GM23338 (cell line): Measurements from ENCODE around the gene FUT4. TPM values are rescaled to one million over a fixed set of nuclear protein-coding genes. Genes with fewer than 3 reads are reported as not detected.

Experiments used
- ATAC-seq: fragments of 200-7000 bp; cut with Tn5 transposase; 3 replicates; pipeline ENCODE4 v1.9.1; 2020
- DNase-seq: peaks from one replicate; pipeline ENCODE4 v3.0.0-alpha.2; 2015; ENCODE audit warnings: low spot score
- H2AFZ ChIP-seq: fragments of 200-600 bp; sonication (generic); 2 replicates; pipeline ENCODE4 v1.8.0; 2016; ENCODE audit warnings: antibody characterized with exemption, mild to moderate bottlenecking, moderate library complexity
- H3F3A ChIP-seq: fragments of 200-600 bp; sonication (generic); replicated peaks from 2 replicates; pipeline ENCODE4 v1.8.0; 2017; ENCODE audit warnings: antibody characterized with exemption, mixed run types, low read depth
- H3K27ac ChIP-seq: fragments of 200-600 bp; sonication (generic); 2 replicates; pipeline ENCODE4 v1.6.1; 2016; ENCODE audit warnings: low read depth
- H3K27me3 ChIP-seq: fragments of 200-600 bp; sonication (generic); 2 replicates; pipeline ENCODE4 v1.8.0; 2016; ENCODE audit warnings: mild to moderate bottlenecking, mixed run types, moderate library complexity; ENCODE audit not compliant: insufficient read depth
- H3K36me3 ChIP-seq: fragments of 200-600 bp; sonication (generic); 2 replicates; pipeline ENCODE4 v1.8.0; 2016; ENCODE audit warnings: mild to moderate bottlenecking; ENCODE audit not compliant: insufficient read depth
- H3K4me1 ChIP-seq: fragments of 200-600 bp; sonication (generic); 2 replicates; pipeline ENCODE4 v1.8.0; 2016; ENCODE audit warnings: mild to moderate bottlenecking, moderate library complexity; ENCODE audit not compliant: insufficient read depth
- H3K4me2 ChIP-seq: fragments of 200-600 bp; sonication (generic); 2 replicates; pipeline ENCODE4 v1.7.1; 2017; ENCODE audit warnings: mixed run types
- H3K4me3 ChIP-seq: fragments of 200-600 bp; sonication (generic); 2 replicates; pipeline ENCODE4 v1.6.1; 2016; ENCODE audit warnings: mixed run types
- H3K79me2 ChIP-seq: fragments of 200-600 bp; sonication (generic); replicated peaks from 2 replicates; pipeline ENCODE4 v1.8.0; 2017; ENCODE audit warnings: mild to moderate bottlenecking; ENCODE audit not compliant: insufficient read depth
- H3K9me2 ChIP-seq: fragments of 200-600 bp; sonication (generic); 2 replicates; pipeline ENCODE4 v1.8.0; 2017; ENCODE audit not compliant: insufficient read depth
- H4K20me1 ChIP-seq: fragments of 200-600 bp; sonication (generic); replicated peaks from 2 replicates; pipeline ENCODE4 v1.8.0; 2017; ENCODE audit warnings: mild to moderate bottlenecking; ENCODE audit not compliant: insufficient read depth
- H3K27ac Mint-ChIP-seq: 2 replicates; pipeline ENCODE4 v1.8.0; 2020; ENCODE audit warnings: inconsistent platforms, mild to moderate bottlenecking, moderate library complexity, mixed read lengths
- H3K27me3 Mint-ChIP-seq: 3 replicates; pipeline ENCODE4 v1.8.0; 2022; ENCODE audit warnings: low read depth, mild to moderate bottlenecking, moderate library complexity, mixed read lengths, inconsistent platforms; ENCODE audit not compliant: insufficient read depth, poor library complexity
- H3K36me3 Mint-ChIP-seq: 3 replicates; pipeline ENCODE4 v1.8.0; 2021; ENCODE audit warnings: low read depth, mild to moderate bottlenecking, inconsistent platforms, moderate library complexity, mixed read lengths
- H3K4me1 Mint-ChIP-seq: 3 replicates; pipeline ENCODE4 v1.8.0; 2020; ENCODE audit warnings: mild to moderate bottlenecking, inconsistent platforms, mixed read lengths
- H3K4me3 Mint-ChIP-seq: 3 replicates; pipeline ENCODE4 v1.8.0; 2021; ENCODE audit warnings: moderate library complexity, mild to moderate bottlenecking, inconsistent platforms, mixed read lengths
- H3K9me3 Mint-ChIP-seq: 3 replicates; pipeline ENCODE4 v1.8.0; 2020; ENCODE audit warnings: moderate library complexity, mild to moderate bottlenecking, inconsistent platforms, mixed read lengths
- CREB1 ChIP-seq: fragments of 250-450 bp; sonication (Bioruptor Pico); IDR thresholded peaks from 2 replicates; pipeline ENCODE4 v1.5.0; 2020; ENCODE audit warnings: low read depth, mild to moderate bottlenecking, moderate library complexity
- CTCF ChIP-seq, 2 experiments: fragments of 200-600 bp in 1 of 2; sonication (generic) in 1 of 2; conservative IDR thresholded peaks; 2 replicates each; pipeline versions ENCODE4 v1.5.1 to v1.6.1; 2016 to 2017; ENCODE audit warnings: antibody characterized with exemption in 2 of 2, low read depth in 2 of 2, mild to moderate bottlenecking in 2 of 2, moderate library complexity in 1 of 2
- ETS1 ChIP-seq: IDR thresholded peaks from 2 replicates; pipeline ENCODE4 v1.6.1; 2016; ENCODE audit warnings: antibody characterized with exemption
- EZH2 ChIP-seq: fragments of 200-600 bp; sonication (generic); IDR thresholded peaks from one replicate; pipeline ENCODE4 v1.8.0; 2017; ENCODE audit warnings: antibody characterized with exemption, mild to moderate bottlenecking, low read depth; ENCODE audit not compliant: unreplicated experiment
- EZH2phosphoT487 ChIP-seq: fragments of 200-600 bp; sonication (generic); IDR thresholded peaks from one replicate; pipeline ENCODE4 v1.8.1; 2018; ENCODE audit warnings: antibody characterized with exemption; ENCODE audit not compliant: unreplicated experiment
- JUNB ChIP-seq: IDR thresholded peaks from one replicate; pipeline ENCODE4 v1.6.1; 2016; ENCODE audit warnings: antibody characterized with exemption; ENCODE audit not compliant: unreplicated experiment
- NANOG ChIP-seq: IDR thresholded peaks from 2 replicates; pipeline ENCODE4 v1.6.1; 2016; ENCODE audit warnings: antibody characterized with exemption, borderline replicate concordance
- POLR2AphosphoS5 ChIP-seq: IDR thresholded peaks from 2 replicates; pipeline ENCODE4 v1.6.1; 2016; ENCODE audit warnings: antibody characterized with exemption, low read depth
- REST ChIP-seq: IDR thresholded peaks from one replicate; pipeline ENCODE4 v1.6.1; 2018; ENCODE audit warnings: antibody characterized with exemption; ENCODE audit not compliant: unreplicated experiment
- STAT1 ChIP-seq: IDR thresholded peaks from one replicate; pipeline ENCODE4 v1.6.1; 2016; ENCODE audit warnings: antibody characterized with exemption; ENCODE audit not compliant: unreplicated experiment
- ZNF114 ChIP-seq: fragments of 250-450 bp; sonication (Bioruptor Pico); IDR thresholded peaks from 2 replicates; pipeline ENCODE4 v1.5.0; 2020; ENCODE audit warnings: mild to moderate bottlenecking, moderate library complexity
- ZNF331 ChIP-seq: fragments of 250-450 bp; sonication (Bioruptor Pico); IDR thresholded peaks from 2 replicates; pipeline ENCODE4 v1.5.0; 2020; ENCODE audit warnings: low read depth, mild to moderate bottlenecking, moderate library complexity
- ZNF462 ChIP-seq: fragments of 250-450 bp; sonication (Bioruptor Pico); IDR thresholded peaks from 2 replicates; pipeline ENCODE4 v1.5.0; 2020; ENCODE audit warnings: mild to moderate bottlenecking, moderate library complexity
- polyA plus RNA-seq: library from polyadenylated mRNA; unstranded; fragments of >200 nt; fragmentation: Nextera tagmentation; extraction: Ambion mirVana; gene quantifications from 2 replicates; pipeline ENCODE4 v1.2.1, GENCODE V29; 2016
- total RNA-seq: library from RNA; depleted of rRNA; stranded (reverse); fragments of >200 nt; shearing (Covaris generic); gene quantifications from 2 replicates; pipeline ENCODE4 v1.2.3, GENCODE V29; 2014

The FUT4 gene
- total and polyA plus RNA-seq, 2 experiments from 2014 or later: 2.4 to 7.4 TPM

- Histone ChIP-seq H3K4me1 (peaks cover 12% of the 10 kb centered on the region; the same call in 1 of the 2 replicates), H3F3A (no peaks in the 10 kb centered on the region), H3K27ac (peak overlapping the region; percentile 71; the same call in 1 of the 2 replicates), H3K9me2 (no peaks in the 10 kb centered on the region), H4K20me1 (no peaks in the 10 kb centered on the region), H3K27me3 (no peaks in the 10 kb centered on the region), H3K4me3 (peak overlapping the region; percentile 61), H3K36me3 (no peaks in the 10 kb centered on the region), H2AFZ (no peak overlapping the region; the same call in 1 of the 2 replicates), H3K4me2 (peak overlapping the region; percentile 85), H3K79me2 (peaks cover 27% of the 10 kb centered on the region)
- ATAC-seq (peak; percentile 83), DNase-seq (no peak)
- TF ChIP-seq NANOG (no peak), POLR2AphosphoS5 (no peak), ZNF114 (CRISPR knock-in tag) (no peak), ZNF331 (CRISPR knock-in tag) (no peak), JUNB (no peak), CREB1 (no peak), EZH2 (no peak), ETS1 (no peak), CTCF (conservative IDR thresholded peaks at IDR 0.05; ENCODE audit: low read depth in 2 of 2) (no peak), REST (no peak), ZNF462 (CRISPR knock-in tag) (no peak), EZH2phosphoT487 (no peak), STAT1 (no peak)
- H3K27ac Mint-ChIP-seq: peak overlapping the region; percentile 100
- H3K27me3 Mint-ChIP-seq: no peaks in the 10 kb centered on the region
- no peaks in the 10 kb centered on the region for H3K9me3 Mint-ChIP-seq
- H3K36me3 Mint-ChIP-seq: peaks cover 15% of the 10 kb centered on the region
- H3K4me3 Mint-ChIP-seq: peak overlapping the region; percentile 98
- H3K4me1 Mint-ChIP-seq: peaks cover 9% of the 10 kb centered on the region; the same call in 1 of the 3 replicates
These were observed 49.5 kb upstream of the FUT4 start for GRCh38 chr11:94494126-94494680.
